HEK293T (cell line): ENCODE measurements around the gene SYNDIG1L.

ENCODE experiments used
- CTCF ChIA-PET: fragments of 350-600 bp; formaldehyde crosslinking; extraction: SDS; loops from one replicate; lab custom pipeline; 2021; ENCODE audit warnings: antibody characterized with exemption, inconsistent platforms; lab: Yijun Ruan, JAX
- POLR2A ChIA-PET: fragments of 350-600 bp; formaldehyde crosslinking; extraction: SDS; loops from one replicate; lab custom pipeline; 2020; ENCODE audit warnings: antibody characterized with exemption, inconsistent platforms; lab: Yijun Ruan, JAX
- DNase-seq: peaks from one replicate; pipeline ENCODE4 v3.0.0; 2012; ENCODE audit warnings: mixed read lengths; ENCODE audit errors: extremely low spot score
- ARNT ChIP-seq: fragments of 450-650 bp; IDR thresholded peaks from 2 replicates; pipeline ENCODE4 v1.6.1; 2017; ENCODE audit warnings: mild to moderate bottlenecking
- BHLHE40 ChIP-seq: fragments of 450-650 bp; IDR thresholded peaks from 2 replicates; pipeline ENCODE4 v1.6.1; 2016; ENCODE audit warnings: mild to moderate bottlenecking, moderate library complexity, borderline replicate concordance
- CTBP1 ChIP-seq: fragments of 450-650 bp; IDR thresholded peaks from 2 replicates; pipeline ENCODE4 v1.6.1; 2016; ENCODE audit warnings: borderline replicate concordance
- ELF4 ChIP-seq: fragments of 450-650 bp; IDR thresholded peaks from 2 replicates; pipeline ENCODE4 v1.6.1; 2017; ENCODE audit warnings: antibody characterized with exemption
- FOXA1 ChIP-seq: fragments of 450-650 bp; IDR thresholded peaks from 2 replicates; pipeline ENCODE4 v1.6.1; 2016; ENCODE audit warnings: mild to moderate bottlenecking
- FOXK2 ChIP-seq: fragments of 450-650 bp; IDR thresholded peaks from 2 replicates; pipeline ENCODE4 v1.6.1; 2016; ENCODE audit warnings: mild to moderate bottlenecking
- FOXM1 ChIP-seq: fragments of 450-650 bp; IDR thresholded peaks from 2 replicates; pipeline ENCODE4 v1.6.1; 2017; ENCODE audit warnings: mild to moderate bottlenecking, borderline replicate concordance
- HDGF ChIP-seq: fragments of 450-650 bp; IDR thresholded peaks from 2 replicates; pipeline ENCODE4 v1.6.1; 2017; ENCODE audit warnings: antibody characterized with exemption, borderline replicate concordance
- L3MBTL2 ChIP-seq: fragments of 450-650 bp; conservative IDR thresholded peaks from 2 replicates; pipeline ENCODE4 v1.6.1; 2016; ENCODE audit warnings: mild to moderate bottlenecking
- LEF1 ChIP-seq: fragments of 450-650 bp; IDR thresholded peaks from 2 replicates; pipeline ENCODE4 v1.6.1; 2017; ENCODE audit warnings: mild to moderate bottlenecking, borderline replicate concordance
- NFRKB ChIP-seq: fragments of 450-650 bp; IDR thresholded peaks from 2 replicates; pipeline ENCODE4 v1.6.1; 2016; ENCODE audit warnings: mild to moderate bottlenecking, moderate library complexity
- SP1 ChIP-seq: fragments of 450-650 bp; IDR thresholded peaks from 2 replicates; pipeline ENCODE4 v1.6.1; 2017
- SUZ12 ChIP-seq: fragments of 450-650 bp; IDR thresholded peaks from 2 replicates; pipeline ENCODE4 v1.6.1; 2016; ENCODE audit warnings: mild to moderate bottlenecking
- TARDBP ChIP-seq: fragments of 450-650 bp; IDR thresholded peaks from 2 replicates; pipeline ENCODE4 v1.6.1; 2016
- ZNF384 ChIP-seq: fragments of 450-650 bp; IDR thresholded peaks from 2 replicates; pipeline ENCODE4 v1.6.1; 2016
- TF ChIP-seq, protein P1 (sequence below): fragments of 450-650 bp; IDR thresholded peaks from 2 replicates; pipeline ENCODE4 v1.6.1; 2016

The SYNDIG1L gene

DNA sequence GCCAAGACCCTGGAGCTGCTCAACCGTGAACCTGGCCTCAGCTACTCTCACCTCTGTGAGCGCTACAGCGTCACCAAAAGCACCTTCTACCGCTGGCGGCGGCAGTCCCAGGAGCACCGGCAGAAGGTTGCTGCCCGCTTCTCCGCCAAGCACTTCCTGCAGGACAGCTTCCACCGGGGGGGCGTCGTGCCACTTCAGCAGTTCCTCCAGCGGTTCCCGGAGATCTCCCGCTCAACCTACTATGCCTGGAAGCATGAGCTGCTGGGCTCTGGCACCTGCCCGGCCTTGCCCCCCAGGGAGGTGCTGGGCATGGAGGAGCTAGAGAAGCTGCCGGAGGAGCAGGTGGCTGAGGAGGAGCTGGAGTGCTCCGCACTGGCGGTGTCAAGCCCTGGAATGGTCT lies 68.4 kb downstream of the SYNDIG1L start:
- POLR2A ChIA-PET, result interaction anchor here (1.6 kb wide), 1 partner anchor 55 kb away, joined by 3 read pairs; the partner anchor contains the start of gene ABCD4
- no peak for DNase-seq
- TF ChIP-seq ZNF384 (no peak), TARDBP (no peak), FOXK2 (no peak), HDGF (no peak), LEF1 (no peak), FOXM1 (no peak), SUZ12 (no peak), SP1 (no peak), L3MBTL2 (no peak), ELF4 (no peak), ARNT (no peak), FOXA1 (no peak), NFRKB (no peak), CTBP1 (no peak), BHLHE40 (no peak)
- TF ChIP-seq, protein P1, sequence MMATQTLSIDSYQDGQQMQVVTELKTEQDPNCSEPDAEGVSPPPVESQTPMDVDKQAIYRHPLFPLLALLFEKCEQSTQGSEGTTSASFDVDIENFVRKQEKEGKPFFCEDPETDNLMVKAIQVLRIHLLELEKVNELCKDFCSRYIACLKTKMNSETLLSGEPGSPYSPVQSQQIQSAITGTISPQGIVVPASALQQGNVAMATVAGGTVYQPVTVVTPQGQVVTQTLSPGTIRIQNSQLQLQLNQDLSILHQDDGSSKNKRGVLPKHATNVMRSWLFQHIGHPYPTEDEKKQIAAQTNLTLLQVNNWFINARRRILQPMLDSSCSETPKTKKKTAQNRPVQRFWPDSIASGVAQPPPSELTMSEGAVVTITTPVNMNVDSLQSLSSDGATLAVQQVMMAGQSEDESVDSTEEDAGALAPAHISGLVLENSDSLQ, result no peak
- CTCF ChIA-PET, result interaction anchor here (0.8 to 2.3 kb wide), 3 partner anchors 10 to 121 kb away, joined by 3 to 5 read pairs (median 3); partner anchors contain the start of gene VRTN

DNA sequence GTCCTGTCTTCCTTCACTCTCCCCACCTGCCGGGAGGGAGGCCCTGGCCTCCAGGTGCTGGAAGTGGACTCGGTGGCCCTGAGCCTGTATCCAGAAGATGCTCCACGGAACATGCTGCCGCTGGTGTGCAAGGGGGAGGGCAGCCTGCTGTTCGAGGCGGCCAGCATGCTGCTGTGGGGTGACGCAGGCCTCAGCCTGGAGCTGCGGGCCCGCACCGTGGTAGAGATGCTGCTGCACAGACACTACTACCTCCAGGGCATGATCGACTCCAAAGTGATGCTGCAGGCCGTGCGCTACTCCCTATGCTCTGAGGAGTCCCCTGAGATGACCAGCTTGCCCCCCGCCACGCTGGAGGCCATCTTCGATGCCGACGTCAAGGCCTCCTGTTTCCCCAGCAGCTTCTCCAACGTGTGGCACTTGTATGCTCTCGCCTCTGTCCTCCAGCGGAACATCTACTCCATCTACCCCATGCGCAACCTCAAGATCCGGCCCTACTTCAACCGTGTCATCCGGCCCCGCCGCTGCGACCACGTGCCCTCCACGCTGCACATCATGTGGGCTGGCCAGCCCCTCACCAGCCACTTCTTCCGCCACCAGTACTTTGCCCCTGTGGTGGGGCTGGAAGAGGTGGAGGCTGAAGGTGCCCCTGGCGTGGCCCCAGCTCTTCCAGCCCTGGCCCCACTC lies 69.0 kb downstream of the SYNDIG1L start:
- DNase-seq, result no peak
- CTCF ChIA-PET, result interaction anchor here (0.8 to 2.3 kb wide), 3 partner anchors 9 to 121 kb away, joined by 3 to 5 read pairs (median 3); partner anchors contain the start of gene VRTN
- no peak for TF ChIP-seq ELF4
- no peak for TF ChIP-seq TARDBP
- no peak for TF ChIP-seq BHLHE40
- no peak for TF ChIP-seq HDGF
- POLR2A ChIA-PET, result interaction anchor here (1.6 kb wide), 1 partner anchor 54 kb away, joined by 3 read pairs; the partner anchor contains the start of gene ABCD4
